ENCODE results near the gene UNC13A. TPM values are rescaled to one million over a fixed set of nuclear protein-coding genes. Genes with fewer than 3 reads are reported as not detected.

The UNC13A gene
- polyA plus RNA-seq, 1 donor from 2014 or later, result 7.8 TPM

GRCh38 chr19:17684256-17684655 lies 3.9 kb downstream of the UNC13A start:
- Histone ChIP-seq H3K9me2 (ENCODE audit: insufficient read depth, low read length) (no peaks in the 10 kb centered on the region), H3K4me3 (ENCODE audit: low read length) (no peak overlapping the region), H3K4me2 (ENCODE audit: low read length) (no peak overlapping the region), H3K9me3 (ENCODE audit: low read length) (no peaks in the 10 kb centered on the region), H4K20me1 (ENCODE audit: insufficient read depth) (no peaks in the 10 kb centered on the region), H3F3A (ENCODE audit: insufficient read depth, low read length, poor library complexity, severe bottlenecking) (no peaks in the 10 kb centered on the region), H3K9ac (ENCODE audit: low read length) (no peak overlapping the region), H3K27ac (ENCODE audit: low read length) (no peak overlapping the region), H3K36me3 (ENCODE audit: insufficient read depth, low read length) (no peaks in the 10 kb centered on the region), H3K27me3 (ENCODE audit: insufficient read depth, low read depth, low read length) (peaks cover 14% of the 10 kb centered on the region), H3K79me2 (replicated peaks; ENCODE audit: insufficient read depth, low read length) (no peaks in the 10 kb centered on the region), H2AFZ (ENCODE audit: low read depth, low read length) (no peak overlapping the region)
- no peak for TF ChIP-seq REST (IDR thresholded peaks at IDR 0.05; ENCODE audit: borderline replicate concordance)
- no peak for TF ChIP-seq CTCF (IDR thresholded peaks at IDR 0.05; ENCODE audit: poor library complexity, severe bottlenecking)
- TF ChIP-seq RAD21 (conservative IDR thresholded peaks at IDR 0.05), result no peak
- TF ChIP-seq EP300 (conservative IDR thresholded peaks at IDR 0.05; ENCODE audit: poor library complexity, severe bottlenecking), result no peak

DNA sequence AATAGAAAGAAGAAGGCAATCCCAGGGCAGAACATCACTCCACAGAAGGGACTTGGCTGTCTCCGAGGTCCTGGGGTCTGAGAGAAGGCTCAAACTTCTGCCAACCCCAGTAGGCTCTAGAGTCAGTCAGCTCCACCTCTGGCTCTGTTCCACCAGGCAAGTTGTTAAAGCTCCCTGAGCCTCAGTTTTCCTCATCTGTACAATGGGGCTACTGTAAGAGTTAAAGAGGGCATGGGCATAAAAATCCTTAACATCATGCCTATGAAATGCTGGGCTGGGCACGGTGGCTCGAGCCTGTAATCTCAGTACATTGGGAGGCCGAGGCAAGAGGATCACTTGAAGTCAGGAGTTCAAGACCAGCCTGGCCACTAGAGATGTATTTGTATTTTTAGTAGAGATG lies 5.1 kb downstream of the UNC13A start:
- Histone ChIP-seq H3K36me3 (ENCODE audit: insufficient read depth, low read length) (no peaks in the 10 kb centered on the region), H3K9ac (ENCODE audit: low read length) (no peak overlapping the region), H3K27ac (ENCODE audit: low read length) (no peak overlapping the region), H3K79me2 (replicated peaks; ENCODE audit: insufficient read depth, low read length) (no peaks in the 10 kb centered on the region), H3K4me2 (ENCODE audit: low read length) (no peak overlapping the region), H3F3A (ENCODE audit: insufficient read depth, low read length, poor library complexity, severe bottlenecking) (no peaks in the 10 kb centered on the region), H4K20me1 (ENCODE audit: insufficient read depth) (no peaks in the 10 kb centered on the region), H3K9me2 (ENCODE audit: insufficient read depth, low read length) (no peaks in the 10 kb centered on the region), H3K27me3 (ENCODE audit: insufficient read depth, low read depth, low read length) (peaks cover 14% of the 10 kb centered on the region), H2AFZ (ENCODE audit: low read depth, low read length) (no peak overlapping the region), H3K4me3 (ENCODE audit: low read length) (no peak overlapping the region), H3K9me3 (ENCODE audit: low read length) (no peaks in the 10 kb centered on the region)
- no peak for TF ChIP-seq TAF1 (IDR thresholded peaks at IDR 0.05; ENCODE audit: low read depth)
- no peak for TF ChIP-seq REST (IDR thresholded peaks at IDR 0.05; ENCODE audit: borderline replicate concordance)
- TF ChIP-seq EZH2 (IDR thresholded peaks at IDR 0.05; ENCODE audit: borderline replicate concordance, insufficient read depth, low read length, poor library complexity, severe bottlenecking), result no peak
- TF ChIP-seq CTCF (IDR thresholded peaks at IDR 0.05; ENCODE audit: poor library complexity, severe bottlenecking), result no peak

All from neural cell (in vitro differentiated cells).